Stimulated activated CD8-positive, alpha-beta memory T cell treated with anti-CD3 and anti-CD28 coated beads, Interleukin-12 subunit alpha, Interleukin-12 subunit beta, amount 100 ng/mL, for 24 hours (primary cell): Measurements from ENCODE around the gene TMC7.
A peak's percentile ranks its signal among the peaks of the same experiment; 100 is the strongest.

Experiments
- DNase-seq: peaks from one replicate; pipeline ENCODE4 v3.0.0-alpha.2; 2020; ENCODE audit errors: extremely low read depth

Gene TMC7

GRCh38 chr16:19029980-19030379, 46.2 kb downstream of the TMC7 start:
- DNase-seq = no peak

GRCh38 chr16:19031738-19032137, 48.0 kb downstream of the TMC7 start:
- DNase-seq = no peak

GRCh38 chr16:19033761-19034160, 50.0 kb downstream of the TMC7 start:
- DNase-seq = no peak

GRCh38 chr16:19040400-19040799, 56.7 kb downstream of the TMC7 start:
- DNase-seq = no peak

GRCh38 chr16:19044769-19045168, 61.0 kb downstream of the TMC7 start:
- no peak for DNase-seq

GRCh38 chr16:19046062-19046461, 62.3 kb downstream of the TMC7 start:
- no peak for DNase-seq

GRCh38 chr16:19062706-19063105, 79.0 kb downstream of the TMC7 start:
- no peak for DNase-seq

GRCh38 chr16:19066988-19067348, 83.2 kb downstream of the TMC7 start:
- no peak for DNase-seq

GRCh38 chr16:19067349-19068236, 83.9 kb downstream of the TMC7 start, which contains the start of gene COQ7:
Gene COQ7 (plus strand): TSS chr16:19067614. CDS start chr16:19067665, 51 bp downstream.
- DNase-seq = peak; percentile 94

GRCh38 chr16:19068237-19068815, 84.6 kb downstream of the TMC7 start:
- DNase-seq = no peak

- DNase-seq = no peak
These were observed 88.4 kb downstream of the TMC7 start for GRCh38 chr16:19071811-19072777.

- no peak for DNase-seq
These were observed 89.6 kb downstream of the TMC7 start for GRCh38 chr16:19073344-19073743.

GRCh38 chr16:19073863-19074262, 90.1 kb downstream of the TMC7 start:
- no peak for DNase-seq

- no peak for DNase-seq
These were observed 91.8 kb downstream of the TMC7 start for GRCh38 chr16:19075511-19075910.

GRCh38 chr16:19077879-19078278, 94.1 kb downstream of the TMC7 start:
- DNase-seq = no peak

GRCh38 chr16:19083670-19084069, 99.9 kb downstream of the TMC7 start:
- no peak for DNase-seq

- no peak for DNase-seq
These were observed 100.4 kb downstream of the TMC7 start for GRCh38 chr16:19084139-19084538.

- DNase-seq = no peak
These were observed 101.1 kb downstream of the TMC7 start for GRCh38 chr16:19084879-19085278.

GRCh38 chr16:19085679-19086200, 102.0 kb downstream of the TMC7 start:
- no peak for DNase-seq

- peak; percentile 31 for DNase-seq
These were observed 102.8 kb downstream of the TMC7 start for GRCh38 chr16:19086322-19087199.
